Upper lobe of right lung (tissue), 1 donor: Measurements from ENCODE around the gene STRIT1. TPM values are rescaled to one million over a fixed set of nuclear protein-coding genes. Genes with fewer than 3 reads are reported as not detected.
A peak's percentile ranks its signal among the peaks of the same experiment; 100 is the strongest.

Experiments
- ATAC-seq: fragments of 200-7000 bp; cut with Tn5 transposase; one replicate; pipeline ENCODE4 v1.9.1; 2020; ENCODE audit warnings: mild to moderate bottlenecking, moderate library complexity
- DNase-seq: peaks from one replicate; pipeline ENCODE4 v3.0.0-alpha.2; 2020
- H3K27ac ChIP-seq: fragments of 200-600 bp; one replicate; pipeline ENCODE4 v1.8.0; 2022
- H3K27me3 ChIP-seq: fragments of 200-600 bp; one replicate; pipeline ENCODE4 v1.8.0; 2022; ENCODE audit warnings: mild to moderate bottlenecking
- H3K36me3 ChIP-seq: fragments of 200-600 bp; one replicate; pipeline ENCODE4 v1.8.0; 2022
- H3K4me1 ChIP-seq: fragments of 200-600 bp; one replicate; pipeline ENCODE4 v1.8.0; 2022
- H3K4me3 ChIP-seq: fragments of 200-600 bp; one replicate; pipeline ENCODE4 v1.8.0; 2022; ENCODE audit warnings: mild to moderate bottlenecking
- H3K9me3 ChIP-seq: fragments of 200-600 bp; one replicate; pipeline ENCODE4 v1.8.0; 2022
- CTCF ChIP-seq: fragments of 200-600 bp; IDR thresholded peaks from one replicate; pipeline ENCODE4 v1.8.0; 2022; ENCODE audit warnings: antibody characterized with exemption
- intact Hi-C: fragments of 100-400 bp; cut with DNase I; formaldehyde crosslinking; loops from one replicate; pipeline ENCODE4 v1.11.0; 2022
- total RNA-seq: library from RNA; stranded (reverse); fragmentation: NEBNext Ultra II Directional; extraction: Animal tissue kit (Norgen Biotek cat#: 25700); gene quantifications from one replicate; pipeline ENCODE4 v1.2.1, GENCODE V29; 2021
- donor health status: DM: no; HTN: yes; CAD: no; lungs with severe emphysema.

The STRIT1 gene
- total RNA-seq, 1 donor from 2014 or later, result not detected

- intact Hi-C loops, result no loop called here
- Histone ChIP-seq H3K27ac (no peak overlapping the region), H3K4me1 (no peaks in the 10 kb centered on the region), H3K27me3 (no peaks in the 10 kb centered on the region), H3K9me3 (no peaks in the 10 kb centered on the region), H3K36me3 (no peaks in the 10 kb centered on the region), H3K4me3 (no peak overlapping the region)
- peak; percentile 86 for ATAC-seq
- no peak for DNase-seq
- peak; percentile 67 for TF ChIP-seq CTCF
Measured at GRCh38 chr3:155323063-155323666, 29.7 kb upstream of the STRIT1 start.

- ATAC-seq, result no peak
- DNase-seq, result no peak
- Histone ChIP-seq H3K27ac (no peak overlapping the region), H3K4me1 (no peaks in the 10 kb centered on the region), H3K36me3 (no peaks in the 10 kb centered on the region), H3K27me3 (no peaks in the 10 kb centered on the region), H3K9me3 (no peaks in the 10 kb centered on the region), H3K4me3 (no peak overlapping the region)
- TF ChIP-seq CTCF, result no peak
- intact Hi-C loops, result no loop called here
Measured at GRCh38 chr3:155321418-155321817, 27.9 kb upstream of the STRIT1 start.

GRCh38 chr3:155320934-155321333 is 27.5 kb upstream of the STRIT1 start:
- Histone ChIP-seq H3K36me3 (no peaks in the 10 kb centered on the region), H3K27me3 (no peaks in the 10 kb centered on the region), H3K27ac (no peak overlapping the region), H3K4me1 (no peaks in the 10 kb centered on the region), H3K4me3 (no peak overlapping the region), H3K9me3 (no peaks in the 10 kb centered on the region)
- no peak for ATAC-seq
- DNase-seq, result no peak
- intact Hi-C loops, result no loop called here
- no peak for TF ChIP-seq CTCF

GRCh38 chr3:155318740-155319139 is 25.3 kb upstream of the STRIT1 start:
- ATAC-seq (no peak), DNase-seq (no peak)
- Histone ChIP-seq H3K27me3 (no peaks in the 10 kb centered on the region), H3K27ac (no peak overlapping the region), H3K9me3 (no peaks in the 10 kb centered on the region), H3K4me3 (no peak overlapping the region), H3K36me3 (no peaks in the 10 kb centered on the region), H3K4me1 (no peaks in the 10 kb centered on the region)
- no peak for TF ChIP-seq CTCF
- intact Hi-C loops, result no loop called here

- intact Hi-C loops, result no loop called here
- no peak for TF ChIP-seq CTCF
- Histone ChIP-seq H3K4me1 (no peaks in the 10 kb centered on the region), H3K27ac (no peak overlapping the region), H3K27me3 (no peaks in the 10 kb centered on the region), H3K9me3 (no peaks in the 10 kb centered on the region), H3K4me3 (no peak overlapping the region), H3K36me3 (no peaks in the 10 kb centered on the region)
- DNase-seq (no peak), ATAC-seq (no peak)
Measured at GRCh38 chr3:155317211-155317610, 23.7 kb upstream of the STRIT1 start.

- ATAC-seq, result no peak
Measured at GRCh38 chr3:155316426-155316825, 22.9 kb upstream of the STRIT1 start.

More at GRCh38 chr3:155316426-155316825, 22.9 kb upstream of the STRIT1 start:
- no peak for DNase-seq
- H3K36me3 ChIP-seq, result no peaks in the 10 kb centered on the region
- no peak overlapping the region for H3K27ac ChIP-seq
- H3K27me3 ChIP-seq, result no peaks in the 10 kb centered on the region
- intact Hi-C loops, result no loop called here
- TF ChIP-seq CTCF, result no peak
- no peak overlapping the region for H3K4me3 ChIP-seq
- no peaks in the 10 kb centered on the region for H3K4me1 ChIP-seq
- no peaks in the 10 kb centered on the region for H3K9me3 ChIP-seq
